SK-N-SH (cell line): ENCODE data around the gene SKI. TPM values are rescaled to one million over a fixed set of nuclear protein-coding genes. Genes with fewer than 3 reads are reported as not detected.

Source experiments
- CTCF ChIA-PET: fragments of 300-600, 350-600 bp; formaldehyde crosslinking; extraction: SDS; loops from one replicate; lab custom pipeline; 2021; lab: Yijun Ruan, JAX
- POLR2A ChIA-PET: fragments of 350-600 bp; sonication (Branson Sonifier 250); formaldehyde crosslinking; extraction: SDS; loops from one replicate; lab custom pipeline; 2020; ENCODE audit warnings: antibody characterized with exemption, inconsistent platforms; lab: Yijun Ruan, JAX
- DNase-seq: peaks from one replicate; pipeline ENCODE4 v3.0.0; 2012
- H2AFZ ChIP-seq: fragments of 200-600 bp; sonication (generic); 2 replicates; pipeline ENCODE4 v1.8.1; 2016; ENCODE audit warnings: antibody characterized with exemption, mild to moderate bottlenecking, low read depth
- H3F3A ChIP-seq: fragments of 200-600 bp; sonication (generic); replicated peaks from 2 replicates; pipeline ENCODE3; 2016; ENCODE audit warnings: antibody characterized with exemption, mild to moderate bottlenecking; ENCODE audit not compliant: insufficient read depth
- H3K27ac ChIP-seq, 2 experiments: fragments of 200-500 bp in 1 of 2; fragments of 200-600 bp in 1 of 2; sonication (Bioruptor generic) in 1 of 2; sonication (generic), shearing (Covaris generic) in 1 of 2; 2 replicates each; pipeline versions ENCODE4 v1.5.1 to v1.6.1; 2014 to 2016; ENCODE audit warnings: low read depth in 2 of 2, inconsistent platforms in 1 of 2, low read length in 1 of 2, mild to moderate bottlenecking in 1 of 2, mixed read lengths in 1 of 2
- H3K27me3 ChIP-seq: fragments of 200-600 bp; sonication (generic), shearing (Covaris generic); 2 replicates; pipeline ENCODE4 v1.6.1; 2016; ENCODE audit warnings: mixed run types; ENCODE audit not compliant: insufficient read depth
- H3K36me3 ChIP-seq, 2 experiments: fragments of 200-500 bp in 1 of 2; fragments of 200-600 bp in 1 of 2; sonication (Bioruptor generic) in 1 of 2; sonication (generic) in 1 of 2; replicated peaks in 1 of 2; 2 replicates each; pipeline versions ENCODE3 to v1.5.1; 2014 to 2016; ENCODE audit warnings: low read length in 1 of 2, mild to moderate bottlenecking in 1 of 2; ENCODE audit not compliant: insufficient read depth in 2 of 2, control insufficient read depth in 1 of 2
- H3K4me1 ChIP-seq, 2 experiments: fragments of 200-500 bp in 1 of 2; fragments of 200-600 bp in 1 of 2; sonication (Bioruptor generic) in 1 of 2; sonication (generic), shearing (Covaris generic) in 1 of 2; 2 replicates each; pipeline versions ENCODE4 v1.5.1 to v1.6.1; 2014 to 2016; ENCODE audit warnings: low read depth in 1 of 2, low read length in 1 of 2, mixed run types in 1 of 2; ENCODE audit not compliant: insufficient read depth in 2 of 2, control insufficient read depth in 1 of 2
- H3K4me2 ChIP-seq: fragments of 200-600 bp; sonication (generic), shearing (Covaris generic); 2 replicates; pipeline ENCODE4 v1.6.1; 2017; ENCODE audit warnings: mixed run types
- H3K4me3 ChIP-seq, 2 experiments: fragments of 200-500 bp in 1 of 2; fragments of 200-600 bp in 1 of 2; sonication (Bioruptor generic) in 1 of 2; sonication (generic), shearing (Covaris generic) in 1 of 2; 2 replicates each; pipeline versions ENCODE4 v1.5.1 to v1.8.1; 2014 to 2016; ENCODE audit warnings: low read depth in 2 of 2, inconsistent platforms in 1 of 2, low read length in 1 of 2, mild to moderate bottlenecking in 1 of 2, mixed read lengths in 1 of 2, moderate library complexity in 1 of 2
- H3K79me2 ChIP-seq: fragments of 200-600 bp; sonication (generic); 2 replicates; pipeline ENCODE4 v1.8.1; 2017; ENCODE audit warnings: mild to moderate bottlenecking; ENCODE audit not compliant: insufficient read depth
- H3K9ac ChIP-seq: fragments of 200-600 bp; sonication (generic); 2 replicates; pipeline ENCODE4 v1.6.1; 2017; ENCODE audit warnings: mixed run types
- H3K9me2 ChIP-seq: fragments of 200-600 bp; sonication (generic); 2 replicates; pipeline ENCODE4 v1.6.1; 2017; ENCODE audit warnings: mixed run types
- H3K9me3 ChIP-seq: fragments of 200-600 bp; sonication (generic); 2 replicates; pipeline ENCODE4 v1.6.1; 2017; ENCODE audit warnings: mixed run types, mild to moderate bottlenecking, moderate library complexity
- H4K20me1 ChIP-seq: fragments of 200-600 bp; sonication (generic); 2 replicates; pipeline ENCODE4 v1.6.1; 2017; ENCODE audit warnings: mild to moderate bottlenecking, mixed run types; ENCODE audit not compliant: insufficient read depth
- CHD2 ChIP-seq: fragments of 150-350 bp; IDR thresholded peaks from 2 replicates; pipeline ENCODE4 v1.6.1; 2018; ENCODE audit warnings: low read length; ENCODE audit not compliant: partially characterized antibody
- IRF3 ChIP-seq: fragments of 150-350 bp; IDR thresholded peaks from 2 replicates; pipeline ENCODE4 v1.6.1; 2016; ENCODE audit warnings: mild to moderate bottlenecking, low read depth, low read length
- RCOR1 ChIP-seq: fragments of 150-350 bp; IDR thresholded peaks from 2 replicates; pipeline ENCODE4 v1.6.1; 2017; ENCODE audit warnings: antibody characterized with exemption, low read length
- REST ChIP-seq: IDR thresholded peaks from 2 replicates; pipeline ENCODE4 v1.6.1; 2012; ENCODE audit warnings: mild to moderate bottlenecking, low read depth, low read length, moderate library complexity
- WGBS: methylation state at CpG from one replicate; pipeline ENCODE4 v1.1.6; 2017; ENCODE audit warnings: low lambda C conversion rate; 5-methylcytosine and 5-hydroxymethylcytosine counted together
- polyA plus RNA-seq, 3 experiments: library from polyadenylated mRNA; depleted of rRNA; stranded (reverse); fragments of >200 nt; gene quantifications; 2 replicates each; pipeline ENCODE4 v1.2.3, GENCODE V29; 2012
- TF ChIP-seq, protein P1 (sequence below): IDR thresholded peaks from 2 replicates; pipeline ENCODE4 v1.4.0; 2012; ENCODE audit warnings: low read depth, borderline replicate concordance
- TF ChIP-seq, protein P2 (sequence below): fragments of 200-600 bp; sonication (generic); IDR thresholded peaks from 2 replicates; pipeline ENCODE4 v1.6.1; 2017; ENCODE audit warnings: antibody characterized with exemption, mild to moderate bottlenecking, moderate library complexity

The SKI gene
- polyA plus RNA-seq, 1 of the 3 experiments (the other 2 are of a cell fraction): 7.2 TPM

DNA sequence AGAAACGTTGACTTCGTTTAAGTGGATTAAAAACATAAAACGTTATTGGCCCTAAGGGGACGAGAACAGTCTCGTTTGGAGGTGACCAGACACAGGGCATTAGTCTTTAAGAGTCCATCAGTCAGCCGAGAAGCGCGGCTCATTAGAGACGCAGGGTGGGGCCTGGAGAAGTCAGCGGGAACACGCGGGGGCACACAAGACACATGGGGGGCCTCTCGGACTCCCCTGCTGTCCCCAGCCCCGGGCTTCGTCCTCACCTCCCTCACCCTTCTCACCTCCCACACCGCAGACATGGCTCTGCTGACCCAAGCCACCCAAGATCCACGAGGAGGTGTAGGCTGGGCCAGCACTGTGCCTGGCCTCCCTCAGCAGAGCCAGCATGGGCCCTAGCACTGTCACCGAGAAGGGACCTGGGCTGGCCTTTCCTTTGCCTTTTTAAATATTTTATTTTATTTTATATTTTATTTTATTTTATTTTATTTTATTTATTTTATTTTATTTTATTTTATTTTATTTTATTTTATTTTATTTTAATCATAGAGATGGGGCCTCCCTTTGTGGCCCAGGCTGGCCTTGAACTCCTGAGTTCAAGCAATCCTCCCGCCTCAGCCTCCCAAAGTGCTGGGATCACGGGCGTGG is 114.4 kb downstream of the SKI start:
- Histone ChIP-seq H3K4me1 (peaks cover 0 to 20% of the 10 kb centered on the region in 2 experiments; a peak in 1 of 4 replicates), H3K9ac (no peak overlapping the region), H3K9me3 (no peaks in the 10 kb centered on the region), H3F3A (no peaks in the 10 kb centered on the region), H4K20me1 (no peaks in the 10 kb centered on the region), H3K9me2 (no peaks in the 10 kb centered on the region), H3K36me3 (no peaks in the 10 kb centered on the region), H3K4me2 (no peak overlapping the region), H3K27ac (peak overlapping the region in 1 of 2 experiments; percentile 16; a peak in 1 of 4 replicates), H3K79me2 (no peaks in the 10 kb centered on the region), H2AFZ (no peak overlapping the region), H3K27me3 (no peaks in the 10 kb centered on the region), H3K4me3 (no peak overlapping the region)
- DNase-seq: no peak
- ChIA-PET CTCF (interaction anchor here (0.8 to 1.8 kb wide), 2 partner anchors 27 to 39 kb away, joined by 3 to 9 read pairs; no protein-coding TSS in a partner anchor), POLR2A (no interaction called here)
- TF ChIP-seq, protein P1, sequence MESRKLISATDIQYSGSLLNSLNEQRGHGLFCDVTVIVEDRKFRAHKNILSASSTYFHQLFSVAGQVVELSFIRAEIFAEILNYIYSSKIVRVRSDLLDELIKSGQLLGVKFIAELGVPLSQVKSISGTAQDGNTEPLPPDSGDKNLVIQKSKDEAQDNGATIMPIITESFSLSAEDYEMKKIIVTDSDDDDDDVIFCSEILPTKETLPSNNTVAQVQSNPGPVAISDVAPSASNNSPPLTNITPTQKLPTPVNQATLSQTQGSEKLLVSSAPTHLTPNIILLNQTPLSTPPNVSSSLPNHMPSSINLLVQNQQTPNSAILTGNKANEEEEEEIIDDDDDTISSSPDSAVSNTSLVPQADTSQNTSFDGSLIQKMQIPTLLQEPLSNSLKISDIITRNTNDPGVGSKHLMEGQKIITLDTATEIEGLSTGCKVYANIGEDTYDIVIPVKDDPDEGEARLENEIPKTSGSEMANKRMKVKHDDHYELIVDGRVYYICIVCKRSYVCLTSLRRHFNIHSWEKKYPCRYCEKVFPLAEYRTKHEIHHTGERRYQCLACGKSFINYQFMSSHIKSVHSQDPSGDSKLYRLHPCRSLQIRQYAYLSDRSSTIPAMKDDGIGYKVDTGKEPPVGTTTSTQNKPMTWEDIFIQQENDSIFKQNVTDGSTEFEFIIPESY: no peak
- TF ChIP-seq REST (no peak), IRF3 (no peak), CHD2 (no peak), RCOR1 (no peak)
- TF ChIP-seq, protein P2, sequence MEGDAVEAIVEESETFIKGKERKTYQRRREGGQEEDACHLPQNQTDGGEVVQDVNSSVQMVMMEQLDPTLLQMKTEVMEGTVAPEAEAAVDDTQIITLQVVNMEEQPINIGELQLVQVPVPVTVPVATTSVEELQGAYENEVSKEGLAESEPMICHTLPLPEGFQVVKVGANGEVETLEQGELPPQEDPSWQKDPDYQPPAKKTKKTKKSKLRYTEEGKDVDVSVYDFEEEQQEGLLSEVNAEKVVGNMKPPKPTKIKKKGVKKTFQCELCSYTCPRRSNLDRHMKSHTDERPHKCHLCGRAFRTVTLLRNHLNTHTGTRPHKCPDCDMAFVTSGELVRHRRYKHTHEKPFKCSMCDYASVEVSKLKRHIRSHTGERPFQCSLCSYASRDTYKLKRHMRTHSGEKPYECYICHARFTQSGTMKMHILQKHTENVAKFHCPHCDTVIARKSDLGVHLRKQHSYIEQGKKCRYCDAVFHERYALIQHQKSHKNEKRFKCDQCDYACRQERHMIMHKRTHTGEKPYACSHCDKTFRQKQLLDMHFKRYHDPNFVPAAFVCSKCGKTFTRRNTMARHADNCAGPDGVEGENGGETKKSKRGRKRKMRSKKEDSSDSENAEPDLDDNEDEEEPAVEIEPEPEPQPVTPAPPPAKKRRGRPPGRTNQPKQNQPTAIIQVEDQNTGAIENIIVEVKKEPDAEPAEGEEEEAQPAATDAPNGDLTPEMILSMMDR: no peak
- 69% methylated on average over 19 of the region's 21 CpGs for WGBS
